ENCODE data around the gene LRRC14B. TPM values are rescaled to one million over a fixed set of nuclear protein-coding genes. Genes with fewer than 3 reads are reported as not detected.

Gene LRRC14B
- total RNA-seq, 1 donor from 2014 or later, result not detected

DNA sequence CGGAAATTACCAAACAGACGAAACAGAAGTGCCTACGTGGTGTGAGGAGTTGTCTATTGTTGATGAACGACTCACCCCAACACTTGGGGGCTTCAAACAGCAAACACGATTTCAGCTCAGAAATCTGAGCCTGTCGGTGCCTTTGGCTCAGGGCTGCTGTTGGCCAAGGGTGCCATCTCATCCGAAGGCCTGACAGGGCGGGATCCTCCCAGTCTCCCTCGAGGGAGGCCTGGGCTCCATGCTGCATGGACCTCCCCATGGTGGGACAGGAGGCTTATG lies 1.3 kb downstream of the LRRC14B start:
- TF ChIP-seq, protein P1, sequence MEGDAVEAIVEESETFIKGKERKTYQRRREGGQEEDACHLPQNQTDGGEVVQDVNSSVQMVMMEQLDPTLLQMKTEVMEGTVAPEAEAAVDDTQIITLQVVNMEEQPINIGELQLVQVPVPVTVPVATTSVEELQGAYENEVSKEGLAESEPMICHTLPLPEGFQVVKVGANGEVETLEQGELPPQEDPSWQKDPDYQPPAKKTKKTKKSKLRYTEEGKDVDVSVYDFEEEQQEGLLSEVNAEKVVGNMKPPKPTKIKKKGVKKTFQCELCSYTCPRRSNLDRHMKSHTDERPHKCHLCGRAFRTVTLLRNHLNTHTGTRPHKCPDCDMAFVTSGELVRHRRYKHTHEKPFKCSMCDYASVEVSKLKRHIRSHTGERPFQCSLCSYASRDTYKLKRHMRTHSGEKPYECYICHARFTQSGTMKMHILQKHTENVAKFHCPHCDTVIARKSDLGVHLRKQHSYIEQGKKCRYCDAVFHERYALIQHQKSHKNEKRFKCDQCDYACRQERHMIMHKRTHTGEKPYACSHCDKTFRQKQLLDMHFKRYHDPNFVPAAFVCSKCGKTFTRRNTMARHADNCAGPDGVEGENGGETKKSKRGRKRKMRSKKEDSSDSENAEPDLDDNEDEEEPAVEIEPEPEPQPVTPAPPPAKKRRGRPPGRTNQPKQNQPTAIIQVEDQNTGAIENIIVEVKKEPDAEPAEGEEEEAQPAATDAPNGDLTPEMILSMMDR (IDR thresholded peaks at IDR 0.05; ENCODE audit: insufficient read depth, low read length, severe bottlenecking), result no peak
- peak; percentile 58 for FAIRE-seq
- Histone ChIP-seq H3K36me3 (ENCODE audit: control insufficient read depth, insufficient read depth, low read length) (no peaks in the 10 kb centered on the region), H3K4me3 (ENCODE audit: low read depth, low read length) (no peak overlapping the region), H3K27me3 (ENCODE audit: control insufficient read depth, insufficient read depth, low read length) (peaks cover 6% of the 10 kb centered on the region)
- DNase-seq (ENCODE audit: low read depth), result no peak

DNA sequence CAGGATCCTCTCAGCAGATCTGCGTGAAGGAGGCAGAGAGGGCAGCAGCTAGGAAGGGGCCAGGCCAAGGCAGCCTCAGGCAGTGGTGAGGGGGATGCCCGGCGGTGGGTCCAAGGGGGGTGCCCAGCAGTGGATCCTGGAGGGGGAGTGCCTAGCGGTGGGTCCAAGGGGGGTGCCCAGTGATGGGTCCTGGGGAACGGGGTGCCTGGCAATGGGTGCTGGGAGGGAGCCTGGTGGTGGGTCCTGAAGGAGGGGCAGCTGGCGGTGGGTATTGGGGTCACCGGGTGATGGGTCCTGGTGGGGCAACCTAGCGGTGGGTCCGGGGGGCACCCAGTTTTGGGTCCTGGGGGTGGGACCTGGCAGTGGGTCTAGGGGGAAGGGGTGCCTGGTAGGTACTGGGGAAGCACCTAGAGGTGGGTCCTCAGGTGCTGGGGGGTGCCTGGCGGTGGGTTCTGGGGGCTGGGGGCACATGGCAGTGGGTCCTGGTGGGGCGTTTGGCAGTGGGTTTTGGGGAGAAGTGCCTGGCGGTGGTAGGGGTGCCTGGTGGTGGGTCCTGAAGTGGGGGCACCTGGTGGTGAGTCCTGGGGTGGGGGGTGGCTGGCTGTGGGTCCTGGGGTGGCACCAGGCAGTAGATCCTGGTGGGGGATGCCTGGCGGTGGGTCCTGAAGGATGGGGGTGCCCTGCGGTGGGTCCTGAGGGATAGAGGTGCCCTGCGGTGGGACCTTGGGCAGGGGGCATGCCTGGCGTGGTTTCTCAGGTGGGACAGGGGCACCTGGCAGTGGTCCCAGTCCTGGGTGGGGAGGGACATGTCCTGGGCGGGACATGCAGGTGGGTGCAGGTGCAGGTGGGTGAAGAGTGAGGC lies 1.9 kb downstream of the LRRC14B start:
- Histone ChIP-seq H3K27me3 (ENCODE audit: control insufficient read depth, insufficient read depth, low read length) (peaks cover 6% of the 10 kb centered on the region), H3K36me3 (ENCODE audit: control insufficient read depth, insufficient read depth, low read length) (no peaks in the 10 kb centered on the region), H3K4me3 (ENCODE audit: low read depth, low read length) (no peak overlapping the region)
- DNase-seq (ENCODE audit: low read depth), result no peak
- TF ChIP-seq, protein P1 (IDR thresholded peaks at IDR 0.05; ENCODE audit: insufficient read depth, low read length, severe bottlenecking), result no peak
- FAIRE-seq, result no peak

DNA sequence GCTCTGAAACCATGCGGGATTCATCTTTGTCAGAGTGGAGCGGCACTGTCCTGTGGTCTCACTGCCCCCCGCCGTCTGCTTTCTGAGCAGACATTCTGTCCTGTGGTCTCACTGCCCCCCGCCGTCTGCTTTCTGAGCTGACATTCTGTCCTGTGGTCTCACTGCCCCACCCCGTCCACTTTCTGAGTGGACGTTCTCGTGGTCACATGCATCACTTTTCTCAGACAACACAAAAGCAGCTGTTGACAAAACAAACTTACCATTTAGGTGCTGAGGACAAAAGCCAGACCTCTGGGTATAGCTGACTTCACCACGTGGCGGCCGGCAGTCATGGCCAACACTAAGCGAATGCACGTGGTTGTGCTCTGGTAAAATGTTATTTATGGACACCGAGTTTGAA lies 2.8 kb downstream of the LRRC14B start:
- Histone ChIP-seq H3K27me3 (ENCODE audit: control insufficient read depth, insufficient read depth, low read length) (peaks cover 6% of the 10 kb centered on the region), H3K36me3 (ENCODE audit: control insufficient read depth, insufficient read depth, low read length) (no peaks in the 10 kb centered on the region), H3K4me3 (ENCODE audit: low read depth, low read length) (no peak overlapping the region)
- DNase-seq (ENCODE audit: low read depth) (no peak), FAIRE-seq (no peak)
- TF ChIP-seq, protein P1 (IDR thresholded peaks at IDR 0.05; ENCODE audit: insufficient read depth, low read length, severe bottlenecking), result no peak

GRCh38 chr5:194603-195209 lies 3.4 kb downstream of the LRRC14B start:
- TF ChIP-seq, protein P1 (IDR thresholded peaks at IDR 0.05; ENCODE audit: insufficient read depth, low read length, severe bottlenecking), result no peak
- Histone ChIP-seq H3K4me3 (ENCODE audit: low read depth, low read length) (no peak overlapping the region), H3K36me3 (ENCODE audit: control insufficient read depth, insufficient read depth, low read length) (no peaks in the 10 kb centered on the region), H3K27me3 (ENCODE audit: control insufficient read depth, insufficient read depth, low read length) (peaks cover 6% of the 10 kb centered on the region)
- no peak for FAIRE-seq
- no peak for DNase-seq (ENCODE audit: low read depth)

DNA sequence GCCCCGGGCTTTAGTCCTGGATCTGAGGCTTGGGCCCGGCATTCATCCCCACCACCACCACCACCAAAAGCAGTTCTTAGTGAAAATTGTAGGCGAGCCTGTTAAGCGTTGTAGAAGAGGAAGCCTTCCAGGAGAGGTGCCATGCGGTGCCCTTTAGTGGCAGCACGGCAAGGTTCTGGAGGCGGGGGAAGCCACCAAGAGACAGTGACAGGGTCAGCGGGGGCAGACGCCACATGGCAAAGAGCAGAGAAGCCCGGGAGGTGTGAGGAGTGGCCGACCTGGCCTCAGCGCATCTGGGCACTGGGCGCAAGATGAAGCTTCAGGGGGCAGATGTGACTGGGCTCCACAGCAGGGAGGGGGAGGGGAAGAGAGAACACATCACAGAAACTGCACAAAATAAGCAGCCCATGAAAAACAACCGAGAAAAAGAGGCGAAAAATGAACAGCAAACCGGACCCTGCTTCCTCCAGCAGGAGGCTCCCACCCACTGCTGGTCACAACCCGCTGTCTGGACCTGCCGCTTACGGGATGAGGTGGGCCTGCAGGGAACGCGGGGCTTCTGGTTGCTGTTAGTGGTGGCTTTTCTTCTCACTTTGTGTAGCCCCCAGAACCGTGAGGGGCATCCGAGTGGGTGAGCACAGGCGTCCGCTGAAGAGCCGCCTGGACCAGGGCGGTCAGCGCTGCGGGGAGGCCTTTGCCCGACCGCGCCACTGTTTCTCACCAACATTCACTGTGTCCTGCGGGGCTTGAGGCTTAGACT lies 4.3 kb downstream of the LRRC14B start:
- Histone ChIP-seq H3K4me3 (ENCODE audit: low read depth, low read length) (no peak overlapping the region), H3K36me3 (ENCODE audit: control insufficient read depth, insufficient read depth, low read length) (no peaks in the 10 kb centered on the region), H3K27me3 (ENCODE audit: control insufficient read depth, insufficient read depth, low read length) (peaks cover 4% of the 10 kb centered on the region)
- DNase-seq (ENCODE audit: low read depth) (no peak), FAIRE-seq (no peak)
- TF ChIP-seq, protein P1 (IDR thresholded peaks at IDR 0.05; ENCODE audit: insufficient read depth, low read length, severe bottlenecking), result no peak

All from bronchial epithelial cell (primary cell).